Keratinocyte (primary cell): Measurements from ENCODE around the gene ROBO3. TPM values are rescaled to one million over a fixed set of nuclear protein-coding genes. Genes with fewer than 3 reads are reported as not detected.

Experiments
- DNase-seq: peaks from one replicate; pipeline ENCODE4 v3.0.0-alpha.2; 2011; ENCODE audit warnings: low read depth, missing footprints, low spot score
- FAIRE-seq: peaks from 2 replicates; lab custom pipeline; 2011; peaks lifted over from hg19 to GRCh38; lab: Jason Lieb, UNC
- H2AFZ ChIP-seq: 2 replicates; pipeline ENCODE4 v1.6.0; 2012; ENCODE audit warnings: low read length, control low read depth, inconsistent platforms; ENCODE audit not compliant: control insufficient read depth
- H3K27ac ChIP-seq: 2 replicates; pipeline ENCODE4 v1.5.1; 2011; ENCODE audit warnings: low read length; ENCODE audit not compliant: control insufficient read depth, insufficient read depth
- H3K27me3 ChIP-seq: 3 replicates; pipeline ENCODE4 v1.6.0; 2011; ENCODE audit warnings: low read length; ENCODE audit not compliant: control insufficient read depth, insufficient read depth; ENCODE audit errors: extremely low read depth
- H3K36me3 ChIP-seq, 2 experiments: 2 replicates in 1 of 2; 3 replicates in 1 of 2; pipeline ENCODE4 v1.5.1; 2011; ENCODE audit warnings: low read length in 2 of 2, mild to moderate bottlenecking in 1 of 2; ENCODE audit not compliant: control insufficient read depth in 2 of 2, insufficient read depth in 2 of 2; ENCODE audit errors: extremely low read depth in 1 of 2
- H3K4me1 ChIP-seq: 3 replicates; pipeline ENCODE4 v1.5.1; 2011; ENCODE audit warnings: low read length; ENCODE audit not compliant: control insufficient read depth, insufficient read depth; ENCODE audit errors: extremely low read depth
- H3K4me2 ChIP-seq: 3 replicates; pipeline ENCODE4 v1.6.0; 2011; ENCODE audit warnings: low read depth, low read length; ENCODE audit not compliant: control insufficient read depth, insufficient read depth; ENCODE audit errors: extremely low read depth
- H3K4me3 ChIP-seq, 3 experiments: fragments of 200-600 bp in 1 of 3; sonication (generic) in 1 of 3; 2 replicates in 2 of 3; 3 replicates in 1 of 3; pipeline ENCODE4 v1.5.1; 2011 to 2016; ENCODE audit warnings: low read length in 3 of 3, mild to moderate bottlenecking in 3 of 3, control low read depth in 2 of 3, inconsistent platforms in 1 of 3, low read depth in 1 of 3, mixed read lengths in 1 of 3, mixed run types in 1 of 3, moderate library complexity in 1 of 3; ENCODE audit not compliant: control insufficient read depth in 2 of 3, insufficient read depth in 2 of 3; ENCODE audit errors: extremely low read depth in 1 of 3
- H3K79me2 ChIP-seq: 2 replicates; pipeline ENCODE4 v1.6.0; 2012; ENCODE audit warnings: low read length; ENCODE audit not compliant: control insufficient read depth, insufficient read depth
- H3K9ac ChIP-seq: 3 replicates; pipeline ENCODE4 v1.6.0; 2011; ENCODE audit warnings: low read length; ENCODE audit not compliant: control insufficient read depth, insufficient read depth; ENCODE audit errors: extremely low read depth
- H3K9me1 ChIP-seq: 3 replicates; pipeline ENCODE4 v1.6.0; 2011; ENCODE audit warnings: low read length; ENCODE audit not compliant: control insufficient read depth, insufficient read depth; ENCODE audit errors: extremely low read depth
- H3K9me3 ChIP-seq: 2 replicates; pipeline ENCODE4 v1.5.1; 2012; ENCODE audit warnings: low read depth, low read length; ENCODE audit not compliant: control insufficient read depth
- H4K20me1 ChIP-seq: 3 replicates; pipeline ENCODE4 v1.6.0; 2011; ENCODE audit warnings: low read length; ENCODE audit not compliant: control insufficient read depth, insufficient read depth; ENCODE audit errors: extremely low read depth
- EZH2 ChIP-seq: IDR thresholded peaks from one replicate; pipeline ENCODE4 v1.6.1; 2012; ENCODE audit warnings: inconsistent platforms, mild to moderate bottlenecking, low read length, moderate library complexity
- dilution Hi-C: fragments of 300-500 bp; cut with MboI; formaldehyde crosslinking; loops from one replicate; pipeline ENCODE4 v1.7.0; 2020; ENCODE audit warnings: low sequenced_read_pairs; ENCODE audit not compliant: extremely low pct_ligation_motif_present
- polyA plus RNA-seq, 5 experiments: library from polyadenylated mRNA; depleted of rRNA in 3 of 5; stranded (reverse) in 3 of 5; stranded (forward) in 1 of 5; unstranded in 1 of 5; fragments of >200 nt; gene quantifications; 1 replicate in 1 of 5; 2 replicates in 3 of 5; 3 replicates in 1 of 5; pipeline versions ENCODE4 v1.2.1 to v1.2.3, GENCODE V29; 2011 to 2012; ENCODE audit warnings: missing spikeins in 2 of 5, low read depth in 1 of 5, low replicate concordance in 1 of 5
- TF ChIP-seq, protein P1 (sequence below), 3 experiments: IDR thresholded peaks in 1 of 3; conservative IDR thresholded peaks in 1 of 3; optimal IDR thresholded peaks in 1 of 3; 2 replicates in 2 of 3; 3 replicates in 1 of 3; pipeline versions ENCODE3 to v1.5.1; 2011; ENCODE audit warnings: low read length in 3 of 3, mild to moderate bottlenecking in 3 of 3, moderate library complexity in 2 of 3, control low read depth in 1 of 3, inconsistent platforms in 1 of 3; ENCODE audit not compliant: insufficient read depth in 2 of 3; ENCODE audit errors: extremely low read depth in 1 of 3

Gene ROBO3
- polyA plus RNA-seq, 1 donor (not counting 4 experiments of a cell fraction or from before 2014, with no cell fraction given): 13.6 TPM

- H3K9me1 ChIP-seq: no peaks in the 10 kb centered on the region
- no peak overlapping the region for H3K4me3 ChIP-seq
- peaks cover 0 to 1% of the 10 kb centered on the region in 2 experiments for H3K36me3 ChIP-seq
- DNase-seq (no peak), FAIRE-seq (no peak)
- no peaks in the 10 kb centered on the region for H3K9me3 ChIP-seq
- no peaks in the 10 kb centered on the region for H3K79me2 ChIP-seq
- dilution Hi-C loops: no loop called here
- no peaks in the 10 kb centered on the region for H3K27me3 ChIP-seq
- H2AFZ ChIP-seq: no peak overlapping the region
- no peak overlapping the region for H3K4me2 ChIP-seq
- no peaks in the 10 kb centered on the region for H4K20me1 ChIP-seq
- no peak for TF ChIP-seq EZH2
- TF ChIP-seq, protein P1, sequence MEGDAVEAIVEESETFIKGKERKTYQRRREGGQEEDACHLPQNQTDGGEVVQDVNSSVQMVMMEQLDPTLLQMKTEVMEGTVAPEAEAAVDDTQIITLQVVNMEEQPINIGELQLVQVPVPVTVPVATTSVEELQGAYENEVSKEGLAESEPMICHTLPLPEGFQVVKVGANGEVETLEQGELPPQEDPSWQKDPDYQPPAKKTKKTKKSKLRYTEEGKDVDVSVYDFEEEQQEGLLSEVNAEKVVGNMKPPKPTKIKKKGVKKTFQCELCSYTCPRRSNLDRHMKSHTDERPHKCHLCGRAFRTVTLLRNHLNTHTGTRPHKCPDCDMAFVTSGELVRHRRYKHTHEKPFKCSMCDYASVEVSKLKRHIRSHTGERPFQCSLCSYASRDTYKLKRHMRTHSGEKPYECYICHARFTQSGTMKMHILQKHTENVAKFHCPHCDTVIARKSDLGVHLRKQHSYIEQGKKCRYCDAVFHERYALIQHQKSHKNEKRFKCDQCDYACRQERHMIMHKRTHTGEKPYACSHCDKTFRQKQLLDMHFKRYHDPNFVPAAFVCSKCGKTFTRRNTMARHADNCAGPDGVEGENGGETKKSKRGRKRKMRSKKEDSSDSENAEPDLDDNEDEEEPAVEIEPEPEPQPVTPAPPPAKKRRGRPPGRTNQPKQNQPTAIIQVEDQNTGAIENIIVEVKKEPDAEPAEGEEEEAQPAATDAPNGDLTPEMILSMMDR (optimal IDR thresholded peaks at IDR 0.05 in 1 of 3, IDR thresholded peaks at IDR 0.05 in 1 of 3, conservative IDR thresholded peaks at IDR 0.05 in 1 of 3; ENCODE audit: extremely low read depth in 1 of 3, insufficient read depth in 2 of 3, low read length in 3 of 3): no peak
- no peak overlapping the region for H3K9ac ChIP-seq
- no peak overlapping the region for H3K27ac ChIP-seq
- no peaks in the 10 kb centered on the region for H3K4me1 ChIP-seq
These were observed 19.1 kb downstream of the ROBO3 start for GRCh38 chr11:124884340-124884739.

GRCh38 chr11:124884869-124885479, 19.7 kb downstream of the ROBO3 start:
- no peaks in the 10 kb centered on the region for H3K79me2 ChIP-seq
- no peaks in the 10 kb centered on the region for H3K9me1 ChIP-seq
- no peak overlapping the region for H3K4me3 ChIP-seq
- H3K4me2 ChIP-seq: no peak overlapping the region
- H3K9ac ChIP-seq: no peak overlapping the region
- no peaks in the 10 kb centered on the region for H3K9me3 ChIP-seq
- H3K27ac ChIP-seq: no peak overlapping the region
- no peak for FAIRE-seq
- H4K20me1 ChIP-seq: no peaks in the 10 kb centered on the region
- no peak overlapping the region for H2AFZ ChIP-seq
- TF ChIP-seq EZH2: no peak
- TF ChIP-seq, protein P1 (optimal IDR thresholded peaks at IDR 0.05 in 1 of 3, IDR thresholded peaks at IDR 0.05 in 1 of 3, conservative IDR thresholded peaks at IDR 0.05 in 1 of 3; ENCODE audit: extremely low read depth in 1 of 3, insufficient read depth in 2 of 3, low read length in 3 of 3): no peak
- dilution Hi-C loops: no loop called here
- H3K27me3 ChIP-seq: no peaks in the 10 kb centered on the region
- H3K4me1 ChIP-seq: no peaks in the 10 kb centered on the region
- no peaks in the 10 kb centered on the region for H3K36me3 ChIP-seq
- DNase-seq: no peak
